Measurements from ENCODE around the gene MAPKAPK3. TPM values are rescaled to one million over a fixed set of nuclear protein-coding genes. Genes with fewer than 3 reads are reported as not detected.

The MAPKAPK3 gene
- total RNA-seq, 4 donors from 2014 or later = 20.8 to 31.3 (median 27.2) TPM

- TF ChIP-seq POLR2AphosphoS5 (IDR thresholded peaks at IDR 0.05) (no peak), CTCF (IDR thresholded peaks at IDR 0.05) (no peak), EP300 (IDR thresholded peaks at IDR 0.05) (no peak), POLR2A (IDR thresholded peaks at IDR 0.05; ENCODE audit: low read depth) (no peak)
- Histone ChIP-seq H3K27me3 (no peaks in the 10 kb centered on the region), H3K4me1 (peaks cover 15 to 54% (median 25%) of the 10 kb centered on the region in 4 donors), H3K36me3 (no peaks in the 10 kb centered on the region), H3K27ac (replicated peaks in 1 of 4) (no peak overlapping the region), H3K4me3 (no peak overlapping the region), H3K9me3 (no peaks in the 10 kb centered on the region)
- no peak for DNase-seq (ENCODE audit: extremely low spot score)
- 71% methylated on average over 1 of the region's 6 CpGs for WGBS
- intact Hi-C loops (cut with DNase I) = no loop called here
These were observed 13.4 kb downstream of the MAPKAPK3 start for GRCh38 chr3:50630394-50630793.

- Histone ChIP-seq H3K9me3 (no peaks in the 10 kb centered on the region), H3K4me3 (no peak overlapping the region), H3K27me3 (no peaks in the 10 kb centered on the region), H3K36me3 (no peaks in the 10 kb centered on the region), H3K27ac (replicated peaks in 1 of 4) (no peak overlapping the region), H3K4me1 (peaks cover 15 to 49% (median 23%) of the 10 kb centered on the region in 4 donors)
- WGBS = 92% methylated on average over 3 of the region's 7 CpGs
- DNase-seq (ENCODE audit: extremely low spot score) = no peak
- intact Hi-C loops (cut with DNase I) = no loop called here
- TF ChIP-seq POLR2AphosphoS5 (IDR thresholded peaks at IDR 0.05) (no peak), POLR2A (IDR thresholded peaks at IDR 0.05; ENCODE audit: low read depth) (no peak), EP300 (IDR thresholded peaks at IDR 0.05) (no peak), CTCF (IDR thresholded peaks at IDR 0.05) (no peak)
These were observed 13.9 kb downstream of the MAPKAPK3 start for GRCh38 chr3:50630877-50631276.

- Histone ChIP-seq H3K4me1 (peaks cover 6 to 47% (median 25%) of the 10 kb centered on the region in 4 donors), H3K4me3 (no peak overlapping the region), H3K36me3 (no peaks in the 10 kb centered on the region), H3K27me3 (no peaks in the 10 kb centered on the region), H3K27ac (replicated peaks in 1 of 4) (no peak overlapping the region), H3K9me3 (no peaks in the 10 kb centered on the region)
- no peak for DNase-seq (ENCODE audit: extremely low spot score)
- TF ChIP-seq EP300 (IDR thresholded peaks at IDR 0.05) (no peak), POLR2AphosphoS5 (IDR thresholded peaks at IDR 0.05) (no peak), POLR2A (IDR thresholded peaks at IDR 0.05; ENCODE audit: low read depth) (no peak), CTCF (IDR thresholded peaks at IDR 0.05) (no peak)
- 63% methylated on average over 5 of the region's 5 CpGs for WGBS
- intact Hi-C loops (cut with DNase I) = no loop called here
These were observed 15.5 kb downstream of the MAPKAPK3 start for GRCh38 chr3:50632450-50632849.

- intact Hi-C loops (cut with DNase I) = no loop called here
- TF ChIP-seq EP300 (IDR thresholded peaks at IDR 0.05) = no peak
- no peak for TF ChIP-seq POLR2A (IDR thresholded peaks at IDR 0.05; ENCODE audit: low read depth)
- TF ChIP-seq POLR2AphosphoS5 (IDR thresholded peaks at IDR 0.05) = no peak
- no peak for TF ChIP-seq CTCF (IDR thresholded peaks at IDR 0.05)
- WGBS = 81% methylated on average over 5 of the region's 5 CpGs
These were observed 16.4 kb downstream of the MAPKAPK3 start for GRCh38 chr3:50633230-50633790.

GRCh38 chr3:50635066-50635465, 18.1 kb downstream of the MAPKAPK3 start:
- DNase-seq (ENCODE audit: extremely low spot score) = no peak
- no peak overlapping the region for H3K27ac ChIP-seq (replicated peaks in 1 of 4)
- TF ChIP-seq POLR2AphosphoS5 (IDR thresholded peaks at IDR 0.05) = no peak
- no peak for TF ChIP-seq POLR2A (IDR thresholded peaks at IDR 0.05; ENCODE audit: low read depth)
- TF ChIP-seq EP300 (IDR thresholded peaks at IDR 0.05) = no peak
- TF ChIP-seq CTCF (IDR thresholded peaks at IDR 0.05) = no peak
- no peaks in the 10 kb centered on the region for H3K9me3 ChIP-seq
- intact Hi-C loops (cut with DNase I) = no loop called here
- H3K4me3 ChIP-seq = no peak overlapping the region
- peaks cover 0 to 6% (median under 1%) of the 10 kb centered on the region in 4 donors for H3K36me3 ChIP-seq
- H3K27me3 ChIP-seq = no peaks in the 10 kb centered on the region
- H3K4me1 ChIP-seq = peaks cover 0 to 46% (median 21%) of the 10 kb centered on the region in 4 donors

More at GRCh38 chr3:50633230-50633790, 16.4 kb downstream of the MAPKAPK3 start:
- H3K27me3 ChIP-seq = no peaks in the 10 kb centered on the region
- no peaks in the 10 kb centered on the region for H3K36me3 ChIP-seq
- H3K4me1 ChIP-seq = peaks cover 0 to 48% (median 21%) of the 10 kb centered on the region in 4 donors
- H3K27ac ChIP-seq (replicated peaks in 1 of 4) = no peak overlapping the region
- H3K4me3 ChIP-seq = no peak overlapping the region
- DNase-seq (ENCODE audit: extremely low spot score) = no peak
- H3K9me3 ChIP-seq = no peaks in the 10 kb centered on the region

All from esophagus muscularis mucosa (tissue), 4 donors.